Head of caudate nucleus (tissue), 42 donors: ENCODE results near the gene PEX5.
"Not testable (repeated sequence)": the region's sequence is repeated elsewhere in the genome, so short reads cannot be mapped to it uniquely, and the experiment has no call there.

Source experiments
- DNase-seq, 42 donors: peaks; one replicate each; pipeline versions ENCODE4 v3.0.0 to v3.0.0-alpha.2; 2020 to 2021; ENCODE audit warnings: mixed read lengths in 7 of 42
- intact Hi-C: fragments of 100-400 bp; cut with DNase I; formaldehyde crosslinking; loops from one replicate; pipeline ENCODE4 v1.15.0; 2022

Gene PEX5

GRCh38 chr12:7156259-7157197 lies 33.0 kb upstream of the PEX5 start:
- intact Hi-C loops: no loop called here
- peak in 1 of 42 donors; percentile 33 for DNase-seq

DNA sequence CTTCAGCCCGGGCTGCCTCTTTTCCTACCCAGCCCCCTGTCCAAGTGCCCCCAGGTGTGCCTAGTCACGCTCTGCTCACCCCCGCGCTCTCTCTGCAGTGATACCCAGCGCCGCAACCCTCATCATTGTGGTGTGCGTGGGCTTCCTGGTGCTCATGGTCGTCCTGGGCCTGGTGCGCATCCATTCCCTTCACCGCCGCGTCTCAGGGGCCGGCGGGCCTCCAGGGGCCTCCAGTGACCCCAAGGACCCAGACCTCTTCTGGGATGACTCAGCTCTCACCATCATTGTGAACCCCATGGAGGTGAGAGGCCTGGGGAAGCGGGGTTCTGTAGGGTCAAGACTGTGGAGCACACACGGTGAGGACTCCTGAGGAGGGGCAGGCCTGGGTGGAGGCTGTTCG lies 32.1 kb upstream of the PEX5 start:
- intact Hi-C loops: no loop called here
- peak in 1 of 42 donors; percentile 19 for DNase-seq

DNA sequence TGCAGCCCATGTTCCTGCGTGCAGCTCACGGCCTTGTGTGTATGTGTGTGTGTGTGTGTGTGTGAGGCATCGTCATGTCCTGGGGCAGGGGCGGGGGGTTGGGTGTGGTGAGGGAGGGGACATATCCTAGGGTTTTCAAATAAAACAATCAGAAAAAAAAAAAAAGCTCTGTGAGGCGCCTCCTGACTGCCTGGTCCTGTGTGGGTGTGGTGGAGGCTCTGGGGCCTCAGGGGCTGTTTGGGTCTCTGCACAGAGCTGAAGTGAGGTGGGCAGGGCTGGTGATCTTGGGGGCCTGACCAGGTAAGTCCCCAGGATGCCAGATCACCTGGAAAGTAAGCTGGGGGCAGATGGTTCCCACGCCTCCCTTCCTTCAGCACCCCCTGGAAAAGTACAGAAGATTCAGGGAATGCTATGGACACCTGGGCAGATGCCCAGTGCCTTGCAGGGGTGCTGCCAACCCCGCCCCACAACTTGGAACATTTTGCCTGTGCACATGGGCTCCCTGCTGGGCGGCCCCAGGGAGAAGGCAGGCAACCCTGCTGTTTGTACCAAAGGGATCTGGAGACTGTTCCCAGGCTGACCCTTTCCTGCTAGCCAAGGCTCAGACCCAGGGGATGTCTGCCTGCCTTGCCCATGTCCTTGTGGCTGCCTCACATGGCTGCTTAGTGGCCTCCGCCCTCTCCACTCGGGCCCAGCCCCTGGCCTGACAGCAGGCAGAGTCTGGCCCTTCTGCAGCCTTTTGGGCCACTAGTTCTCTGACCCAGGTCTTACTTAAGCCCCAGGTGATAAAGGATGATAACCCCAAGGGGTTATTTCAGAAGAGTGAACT lies 30.5 kb upstream of the PEX5 start:
- no peak for DNase-seq
- intact Hi-C loops: no loop called here

DNA sequence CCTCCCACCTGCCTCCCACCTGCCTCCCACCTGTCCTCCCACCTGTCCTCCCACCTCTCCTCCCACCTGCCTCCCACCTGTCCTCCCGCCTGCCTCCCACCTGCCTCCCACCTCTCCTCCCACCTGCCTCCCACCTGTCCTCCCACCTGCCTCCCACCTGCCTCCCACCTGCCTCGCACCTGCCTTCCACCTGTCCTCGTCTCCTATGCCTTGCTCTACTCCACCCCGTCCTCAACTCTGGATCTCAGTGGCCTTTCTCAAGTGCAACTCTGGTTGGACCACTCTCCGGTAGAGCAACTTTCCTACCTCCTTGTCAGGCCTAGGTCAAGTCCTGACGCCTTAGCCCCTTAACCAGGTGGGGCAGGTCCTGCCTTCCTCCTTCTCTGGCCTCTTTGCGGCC lies 29.3 kb upstream of the PEX5 start:
- intact Hi-C loops: no loop called here
- no peak for DNase-seq

DNA sequence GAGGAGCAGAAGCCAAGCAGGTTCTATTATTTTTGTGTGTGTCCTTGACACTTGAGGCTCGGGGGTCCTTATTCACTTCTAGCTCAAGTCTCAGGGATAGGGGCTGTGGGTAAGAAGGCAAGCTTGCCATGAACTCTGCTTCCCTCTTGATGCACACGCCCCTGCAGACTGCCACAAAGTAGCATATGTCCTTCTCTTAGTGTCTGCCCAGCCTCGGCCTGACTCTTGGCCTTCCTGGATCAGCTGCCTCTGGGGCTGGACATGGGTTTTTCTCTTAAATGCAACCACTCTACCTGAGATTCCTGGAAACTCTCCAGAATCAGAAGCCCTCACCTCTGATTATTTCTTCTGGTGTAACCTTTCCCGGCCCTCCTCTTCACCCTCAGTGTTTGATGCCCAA lies 28.2 kb upstream of the PEX5 start:
- DNase-seq: no peak
- intact Hi-C loops: no loop called here

- intact Hi-C loops: no loop called here
- DNase-seq: no peak
Measured at GRCh38 chr12:7161811-7162210, 27.7 kb upstream of the PEX5 start.

DNA sequence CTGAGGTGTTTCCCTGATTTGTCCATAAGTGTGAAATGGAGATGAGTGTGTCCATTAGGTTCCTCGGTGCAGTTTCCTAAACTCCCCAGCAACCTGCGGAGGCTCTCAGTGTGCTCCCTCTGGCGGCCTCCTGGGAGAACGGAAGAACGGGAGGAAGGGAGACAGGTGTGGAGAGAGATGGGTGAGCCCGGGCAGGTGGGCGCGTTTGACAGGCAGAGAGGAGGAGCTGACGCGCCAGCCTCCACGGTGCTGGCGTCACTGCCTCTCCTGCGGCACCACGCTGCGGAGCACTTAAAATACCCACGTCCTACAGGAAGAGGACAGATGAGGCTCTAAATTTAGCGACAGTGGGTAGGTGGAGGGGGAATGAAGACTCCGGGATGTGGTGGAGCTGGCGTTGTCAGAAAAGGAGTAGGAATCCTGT lies 26.8 kb upstream of the PEX5 start:
- DNase-seq: peak; percentile 55 to 98 (median 87)
- intact Hi-C loops: no loop called here

GRCh38 chr12:7169951-7170350 lies 19.5 kb upstream of the PEX5 start:
- intact Hi-C loops: no loop called here
- DNase-seq: no peak

GRCh38 chr12:7171854-7172253 lies 17.6 kb upstream of the PEX5 start:
- no peak for DNase-seq
- intact Hi-C loops: no loop called here

DNA sequence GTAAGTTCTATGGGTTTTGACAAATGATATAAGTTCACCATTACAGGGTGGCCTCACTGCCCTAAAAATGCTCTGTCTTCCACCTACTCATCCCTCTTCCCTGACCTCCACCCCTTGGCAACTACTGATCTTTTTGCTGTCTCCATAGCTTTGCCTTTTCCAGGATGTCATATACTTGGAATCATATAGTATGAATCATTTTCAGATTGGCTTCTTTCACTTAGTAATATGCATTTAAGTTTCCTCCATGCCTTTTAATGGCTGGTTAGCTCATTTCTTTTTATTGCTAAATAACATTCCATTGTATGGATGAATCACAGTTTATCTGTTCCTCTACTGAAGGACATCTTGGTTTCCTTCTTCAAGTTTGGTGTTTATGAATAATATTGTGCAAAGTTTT lies 14.0 kb upstream of the PEX5 start:
- no peak for DNase-seq
- intact Hi-C loops: no loop called here

DNA sequence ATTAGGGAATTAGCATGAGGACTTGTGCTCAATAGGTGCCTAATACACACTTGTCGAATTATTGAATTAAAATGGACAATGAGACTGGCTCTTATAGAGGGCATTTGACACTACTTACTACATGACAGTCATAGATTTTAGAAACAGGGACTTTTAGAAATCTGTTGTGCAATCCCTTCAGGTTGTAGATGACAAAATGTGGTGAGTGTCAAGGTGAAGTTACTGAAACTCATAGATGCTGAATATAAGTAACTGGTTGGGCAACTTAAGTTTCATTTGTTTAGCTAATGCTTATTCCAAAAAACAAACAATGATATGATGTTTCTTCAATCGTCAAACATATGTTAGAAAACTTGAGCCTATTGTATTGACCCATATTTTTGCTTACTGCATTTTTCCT lies 12.9 kb upstream of the PEX5 start:
- intact Hi-C loops: no loop called here
- no peak for DNase-seq

- no peak for DNase-seq
- intact Hi-C loops: no loop called here
Measured at GRCh38 chr12:7178481-7178880, 11.0 kb upstream of the PEX5 start.

DNA sequence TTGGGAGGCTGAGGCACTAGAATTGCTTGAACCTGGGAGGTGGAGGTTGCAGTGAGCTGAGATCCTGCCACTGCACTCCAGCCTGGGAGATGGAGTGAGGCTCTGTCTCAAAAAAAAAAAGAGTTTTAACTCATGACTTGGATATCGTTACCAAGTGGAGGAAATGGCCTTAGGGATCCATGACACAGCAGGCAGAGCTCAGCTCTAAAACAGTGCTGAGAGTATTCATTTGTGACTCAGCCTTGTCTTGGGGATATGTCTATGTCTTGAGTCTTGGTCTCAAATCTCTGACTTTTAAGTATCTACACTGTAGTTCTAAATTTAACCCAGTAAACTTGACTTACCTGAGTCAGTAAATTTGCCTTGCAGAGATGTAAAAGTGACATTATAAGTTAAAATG lies 8.8 kb upstream of the PEX5 start:
- no peak for DNase-seq
- intact Hi-C loops: no loop called here

- intact Hi-C loops: loop anchor here (5.0 kb wide), 1 partner anchor 44 kb away; no protein-coding TSS in a partner anchor
- DNase-seq: not testable (repeated sequence)
Measured at GRCh38 chr12:7186058-7186457, 3.4 kb upstream of the PEX5 start.

- DNase-seq: peak; percentile 66 to 91 (median 80)
- intact Hi-C loops: loop anchor here (5.0 kb wide), 1 partner anchor 46 kb away; no protein-coding TSS in a partner anchor
Measured at GRCh38 chr12:7188562-7189397, 706 bp upstream of the PEX5 start.

DNA sequence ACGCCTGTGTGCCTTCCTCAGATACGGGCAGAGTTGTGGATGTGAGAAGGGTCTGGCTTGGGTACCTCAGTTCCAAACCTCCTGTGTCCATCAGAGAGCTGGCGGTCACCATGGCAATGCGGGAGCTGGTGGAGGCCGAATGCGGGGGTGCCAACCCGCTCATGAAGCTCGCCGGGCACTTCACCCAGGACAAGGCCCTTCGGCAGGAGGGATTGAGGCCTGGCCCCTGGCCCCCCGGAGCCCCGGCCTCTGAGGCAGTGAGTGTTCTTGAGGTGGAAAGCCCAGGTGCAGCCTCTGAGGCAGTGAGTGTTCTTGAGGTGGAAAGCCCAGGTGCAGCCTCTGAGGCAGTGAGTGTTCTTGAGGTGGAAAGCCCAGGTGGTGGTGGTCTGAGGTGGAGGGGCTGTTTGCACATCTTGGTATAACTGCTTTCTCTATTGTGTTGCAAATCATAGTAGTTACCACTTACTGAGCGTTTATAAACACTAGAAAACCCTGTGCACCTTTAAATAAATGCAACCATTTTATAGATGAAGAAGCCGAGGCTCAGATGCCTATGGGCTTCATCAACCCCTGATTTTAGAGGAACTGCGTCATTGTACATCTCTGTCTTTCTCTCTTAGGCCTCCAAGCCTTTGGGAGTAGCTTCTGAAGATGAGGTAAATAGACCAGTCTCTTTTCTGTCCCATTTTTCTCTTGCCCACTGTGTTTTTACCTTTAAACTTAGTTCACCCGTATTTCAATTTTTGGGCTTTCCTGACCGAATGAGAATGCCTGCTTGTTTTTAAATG lies 976 bp downstream of the PEX5 start:
- intact Hi-C loops: no loop called here
- peak in 36 of 42 donors; percentile 4 to 66 (median 32) for DNase-seq

- DNase-seq: no peak
- intact Hi-C loops: no loop called here
Measured at GRCh38 chr12:7193674-7194073, 4.2 kb downstream of the PEX5 start.

- intact Hi-C loops: no loop called here
- no peak for DNase-seq
Measured at GRCh38 chr12:7197841-7198240, 8.4 kb downstream of the PEX5 start.
